Mesenchymal stem cell (in vitro differentiated cells and primary cell): Measurements from ENCODE around the gene MARS2.

Experiments
- DNase-seq: peaks from one replicate; pipeline ENCODE4 v3.0.0-alpha.2; 2013
- H2AFZ ChIP-seq: one replicate; pipeline ENCODE4 v1.6.1; 2013; ENCODE audit warnings: low read depth, mild to moderate bottlenecking, control low read depth, inconsistent platforms, low read length, moderate library complexity
- H2AK5ac ChIP-seq: 2 replicates; pipeline ENCODE4 v1.6.1; 2013; ENCODE audit warnings: low read length, moderate library complexity, mild to moderate bottlenecking, inconsistent platforms; ENCODE audit not compliant: severe bottlenecking
- H2BK120ac ChIP-seq: one replicate; pipeline ENCODE4 v1.6.1; 2013; ENCODE audit warnings: low read depth, mild to moderate bottlenecking, inconsistent platforms, low read length, moderate library complexity
- H2BK12ac ChIP-seq, 2 experiments: one replicate each; pipeline ENCODE4 v1.6.1; 2013; ENCODE audit warnings: inconsistent platforms in 2 of 2, low read length in 2 of 2, mild to moderate bottlenecking in 2 of 2, moderate library complexity in 2 of 2, control low read depth in 1 of 2
- H2BK15ac ChIP-seq: one replicate; pipeline ENCODE4 v1.6.1; 2013; ENCODE audit warnings: mild to moderate bottlenecking, low read depth, inconsistent platforms; ENCODE audit not compliant: poor library complexity, severe bottlenecking
- H2BK5ac ChIP-seq: 2 replicates; pipeline ENCODE4 v1.6.1; 2013; ENCODE audit warnings: low read depth, mild to moderate bottlenecking, low read length, control low read depth, inconsistent platforms; ENCODE audit not compliant: poor library complexity, severe bottlenecking
- H3K14ac ChIP-seq, 2 experiments: one replicate each; pipeline ENCODE4 v1.6.1; 2013; ENCODE audit warnings: inconsistent platforms in 2 of 2, low read length in 2 of 2, control low read depth in 1 of 2, mild to moderate bottlenecking in 1 of 2, moderate library complexity in 1 of 2
- H3K18ac ChIP-seq, 2 experiments: one replicate each; pipeline ENCODE4 v1.6.1; 2013; ENCODE audit warnings: inconsistent platforms in 2 of 2, low read length in 2 of 2, control low read depth in 1 of 2, low read depth in 1 of 2, mild to moderate bottlenecking in 1 of 2
- H3K23ac ChIP-seq, 2 experiments: one replicate each; pipeline ENCODE4 v1.6.1; 2013; ENCODE audit warnings: inconsistent platforms in 2 of 2, low read length in 2 of 2, mild to moderate bottlenecking in 2 of 2, moderate library complexity in 2 of 2, control low read depth in 1 of 2
- H3K27ac ChIP-seq: 2 replicates; pipeline ENCODE4 v1.5.1; 2013; ENCODE audit warnings: mild to moderate bottlenecking, moderate library complexity, low read length, control low read depth, inconsistent platforms; ENCODE audit not compliant: poor library complexity, severe bottlenecking
- H3K27me3 ChIP-seq, 2 experiments: 2 replicates each; pipeline versions ENCODE4 v1.6.1 to v1.7.0; 2013; ENCODE audit warnings: low read length in 2 of 2, mild to moderate bottlenecking in 2 of 2, moderate library complexity in 2 of 2, control low read depth in 1 of 2, inconsistent platforms in 1 of 2; ENCODE audit not compliant: control insufficient read depth in 1 of 2, insufficient read depth in 1 of 2
- H3K36me3 ChIP-seq, 2 experiments: 2 replicates each; pipeline versions ENCODE4 v1.6.1 to v1.7.0; 2013; ENCODE audit warnings: low read length in 2 of 2, control low read depth in 1 of 2, inconsistent platforms in 1 of 2, low read depth in 1 of 2, mild to moderate bottlenecking in 1 of 2; ENCODE audit not compliant: insufficient read depth in 2 of 2, control insufficient read depth in 1 of 2
- H3K4ac ChIP-seq, 2 experiments: one replicate each; pipeline ENCODE4 v1.6.1; 2013; ENCODE audit warnings: inconsistent platforms in 2 of 2, low read length in 2 of 2, mild to moderate bottlenecking in 2 of 2, moderate library complexity in 2 of 2, control low read depth in 1 of 2, low read depth in 1 of 2
- H3K4me1 ChIP-seq: 2 replicates; pipeline ENCODE4 v1.6.1; 2013; ENCODE audit warnings: low read depth, low read length, control low read depth; ENCODE audit not compliant: control insufficient read depth, insufficient read depth
- H3K4me2 ChIP-seq: 2 replicates; pipeline ENCODE4 v1.6.1; 2013; ENCODE audit warnings: low read length, mild to moderate bottlenecking, inconsistent platforms; ENCODE audit not compliant: poor library complexity, severe bottlenecking
- H3K4me3 ChIP-seq, 2 experiments: 2 replicates each; pipeline versions ENCODE4 v1.5.1 to v1.7.0; 2013; ENCODE audit warnings: low read length in 2 of 2, mild to moderate bottlenecking in 2 of 2, control low read depth in 1 of 2, low read depth in 1 of 2; ENCODE audit not compliant: insufficient read depth in 1 of 2
- H3K79me1 ChIP-seq: replicated peaks from 2 replicates; pipeline ENCODE4 v1.6.1; 2013; ENCODE audit warnings: mild to moderate bottlenecking, control low read depth, low read length, inconsistent platforms; ENCODE audit not compliant: poor library complexity, severe bottlenecking
- H3K9ac ChIP-seq: 2 replicates; pipeline ENCODE4 v1.7.0; 2013; ENCODE audit warnings: mild to moderate bottlenecking, low read length, moderate library complexity
- H3K9me3 ChIP-seq: 2 replicates; pipeline ENCODE4 v1.7.0; 2013; ENCODE audit warnings: mild to moderate bottlenecking, low read length; ENCODE audit not compliant: control insufficient read depth
- H4K8ac ChIP-seq: one replicate; pipeline ENCODE4 v1.6.1; 2013; ENCODE audit warnings: inconsistent platforms, mild to moderate bottlenecking, low read length, moderate library complexity
- H4K91ac ChIP-seq: one replicate; pipeline ENCODE4 v1.6.1; 2013; ENCODE audit warnings: mild to moderate bottlenecking, low read length, inconsistent platforms
- WGBS: methylation state at CpG from one replicate; pipeline ENCODE4 v1.1.7; 2013; ENCODE audit warnings: mixed read lengths; 5-methylcytosine and 5-hydroxymethylcytosine counted together

The MARS2 gene

DNA sequence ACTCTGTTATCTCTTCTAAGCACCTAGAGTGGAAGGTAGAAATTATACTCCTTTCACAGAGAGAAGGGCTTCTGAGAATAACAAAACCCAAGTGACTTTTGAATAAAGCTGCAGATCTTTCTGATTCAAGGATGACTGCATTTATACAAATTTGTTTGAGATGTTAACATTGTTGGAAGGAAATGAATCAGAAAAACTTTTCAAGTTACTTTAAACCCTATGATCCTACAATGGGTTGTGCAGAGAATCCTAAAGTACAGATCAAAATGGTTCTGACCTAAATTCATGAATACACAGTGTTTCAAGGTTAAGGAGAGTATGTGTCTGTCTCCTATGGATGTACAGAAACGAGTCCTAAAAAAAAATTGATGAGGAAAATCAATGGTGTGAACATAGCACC, 31.6 kb upstream of the MARS2 start:
- no peak for DNase-seq
- Histone ChIP-seq H2BK5ac (no peak overlapping the region), H2AFZ (no peak overlapping the region)

DNA sequence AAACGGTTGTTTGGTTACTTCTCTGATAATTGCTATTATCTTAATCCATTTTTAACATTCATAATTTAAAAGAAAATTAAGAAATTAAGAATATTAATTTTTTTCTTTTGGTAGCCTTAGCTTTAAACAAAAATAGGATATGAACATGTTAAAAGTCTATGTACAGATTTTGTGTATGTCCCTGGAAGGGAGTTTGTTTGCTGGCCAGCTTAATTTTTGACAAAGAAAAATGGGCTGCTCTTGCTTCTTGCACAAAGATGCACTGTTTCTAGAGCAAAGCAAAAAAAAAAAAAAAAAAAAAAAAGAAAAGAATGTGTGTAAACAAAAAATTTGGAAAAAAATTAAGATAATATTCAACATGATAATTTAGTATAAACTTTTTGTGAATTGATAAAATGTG, 31.1 kb upstream of the MARS2 start:
- peak overlapping the region in 1 of 2 experiments; percentile 82 for H3K4me3 ChIP-seq
- no peak overlapping the region for H3K4ac ChIP-seq
- H2BK120ac ChIP-seq = no peak overlapping the region
- no peak overlapping the region for H2BK12ac ChIP-seq
- no CpG with 5 or more reads among the region's 1 CpG for WGBS
- H3K27ac ChIP-seq = no peak overlapping the region
- H2AK5ac ChIP-seq = no peak overlapping the region
- H2AFZ ChIP-seq = no peak overlapping the region
- no peak overlapping the region for H3K23ac ChIP-seq
- H2BK5ac ChIP-seq = no peak overlapping the region
- H3K9me3 ChIP-seq = no peaks in the 10 kb centered on the region
- H4K8ac ChIP-seq = no peak overlapping the region
- no peak overlapping the region for H2BK15ac ChIP-seq
- peaks cover 13% of the 10 kb centered on the region for H3K79me1 ChIP-seq
- H3K4me1 ChIP-seq = peaks cover 4% of the 10 kb centered on the region
- peaks cover 0 to 4% of the 10 kb centered on the region in 2 experiments for H3K36me3 ChIP-seq
- H3K18ac ChIP-seq = no peak overlapping the region
- H3K9ac ChIP-seq = peak overlapping the region; percentile 94
- H3K27me3 ChIP-seq = no peaks in the 10 kb centered on the region
- no peak for DNase-seq
- no peak overlapping the region for H3K4me2 ChIP-seq
- H3K14ac ChIP-seq = no peak overlapping the region
- no peak overlapping the region for H4K91ac ChIP-seq

More for the DNA sequence above, 31.6 kb upstream of the MARS2 start:
- Histone ChIP-seq H2BK120ac (no peak overlapping the region), H3K27me3 (no peaks in the 10 kb centered on the region), H3K4ac (no peak overlapping the region), H3K23ac (no peak overlapping the region), H3K18ac (no peak overlapping the region), H3K4me1 (peaks cover 4% of the 10 kb centered on the region), H3K14ac (no peak overlapping the region), H3K4me2 (peak overlapping the region; percentile 38), H4K91ac (no peak overlapping the region), H3K4me3 (peak overlapping the region in 1 of 2 experiments; percentile 10), H2BK12ac (no peak overlapping the region), H3K9ac (peak overlapping the region; percentile 94), H2BK15ac (no peak overlapping the region), H2AK5ac (no peak overlapping the region), H3K36me3 (peaks cover 0 to 4% of the 10 kb centered on the region in 2 experiments), H4K8ac (no peak overlapping the region), H3K27ac (no peak overlapping the region), H3K79me1 (peaks cover 15% of the 10 kb centered on the region), H3K9me3 (no peaks in the 10 kb centered on the region)
- no CpG with 5 or more reads among the region's 1 CpG for WGBS

- H2BK120ac ChIP-seq = no peak overlapping the region
These were observed 30.6 kb upstream of the MARS2 start for GRCh38 chr2:197674591-197674990.

DNA sequence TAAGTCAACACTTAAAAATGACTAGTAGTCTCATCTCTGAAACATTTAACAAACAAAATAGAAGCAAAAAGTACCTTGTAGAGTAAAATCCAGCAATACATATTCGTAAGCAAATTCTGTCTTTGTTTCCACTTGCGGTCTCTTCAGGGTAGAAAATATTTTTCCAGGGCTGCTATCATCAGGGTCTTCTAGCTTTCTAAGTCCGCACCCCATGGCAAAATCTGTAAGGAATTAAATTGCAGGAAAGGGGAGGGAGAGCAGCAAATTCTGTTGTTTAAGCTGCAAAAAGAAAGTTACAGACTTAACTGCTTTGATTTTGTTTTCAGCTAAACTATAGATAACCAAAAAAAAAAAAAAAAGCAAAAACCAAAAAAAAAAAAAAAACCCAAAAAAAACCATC, 29.9 kb upstream of the MARS2 start, which contains the start of gene RFTN2:
Gene RFTN2 (minus strand): TSS at position 342 of the 400 bp plus-strand sequence. CDS start 129 bp downstream, at position 213.
- H3K4me2 ChIP-seq = peak within 1 kb of the TSS; percentile 77
- H2BK5ac ChIP-seq = peak within 1 kb of the TSS; percentile 31
- H2BK120ac ChIP-seq = no peak within 1 kb of the TSS
- H3K9ac ChIP-seq = peak within 1 kb of the TSS; percentile 94
- H2AK5ac ChIP-seq = no peak within 1 kb of the TSS
- H2BK15ac ChIP-seq = no peak within 1 kb of the TSS
- H3K27me3 ChIP-seq = no peaks in the 10 kb centered on the region
- no peak within 1 kb of the TSS for H2BK12ac ChIP-seq
- DNase-seq = no peak
- no peak within 1 kb of the TSS for H3K18ac ChIP-seq
- no peak within 1 kb of the TSS for H3K4ac ChIP-seq
- peak within 1 kb of the TSS; percentile 84 for H3K27ac ChIP-seq
- H3K9me3 ChIP-seq = no peaks in the 10 kb centered on the region
- peaks cover 7% of the 10 kb centered on the region for H3K79me1 ChIP-seq
- peak within 1 kb of the TSS; percentile 43 to 82 for H3K4me3 ChIP-seq
- WGBS = 58% methylated on average over 3 of the region's 3 CpGs
- H2AFZ ChIP-seq = no peak within 1 kb of the TSS
- peaks cover 4% of the 10 kb centered on the region for H3K4me1 ChIP-seq
- H3K14ac ChIP-seq = no peak within 1 kb of the TSS
- H4K91ac ChIP-seq = no peak within 1 kb of the TSS
- H4K8ac ChIP-seq = no peak within 1 kb of the TSS
- H3K36me3 ChIP-seq = no peaks in the 10 kb centered on the region
- H3K23ac ChIP-seq = no peak within 1 kb of the TSS

More at GRCh38 chr2:197674591-197674990, 30.6 kb upstream of the MARS2 start:
- no peak overlapping the region for H3K4ac ChIP-seq
- no peak overlapping the region for H4K91ac ChIP-seq
- no peak overlapping the region for H4K8ac ChIP-seq
- peak overlapping the region in 1 of 2 experiments; percentile 82 for H3K4me3 ChIP-seq
- H3K4me2 ChIP-seq = peak overlapping the region; percentile 77
- no peaks in the 10 kb centered on the region for H3K27me3 ChIP-seq
- H3K36me3 ChIP-seq = peaks cover 0 to under 1% of the 10 kb centered on the region in 2 experiments
- H2BK5ac ChIP-seq = no peak overlapping the region
- no peak overlapping the region for H2BK15ac ChIP-seq
- peak overlapping the region; percentile 47 for H3K27ac ChIP-seq
- H3K4me1 ChIP-seq = peaks cover 4% of the 10 kb centered on the region
- DNase-seq = peak; percentile 42
- no peak overlapping the region for H3K18ac ChIP-seq
- no peak overlapping the region for H2AK5ac ChIP-seq
- WGBS = 15% methylated on average over 2 of the region's 3 CpGs
- H3K9me3 ChIP-seq = no peaks in the 10 kb centered on the region
- H3K9ac ChIP-seq = peak overlapping the region; percentile 94
- H3K14ac ChIP-seq = no peak overlapping the region
- no peak overlapping the region for H3K23ac ChIP-seq
- peaks cover 10% of the 10 kb centered on the region for H3K79me1 ChIP-seq
- H2BK12ac ChIP-seq = no peak overlapping the region
- no peak overlapping the region for H2AFZ ChIP-seq
